NCI-H2107 treated with DMSO at 0.1 percent for 48 hours (cell line): ENCODE data around the gene MAGI2.
"Not testable (repeated sequence)": the region's sequence is repeated elsewhere in the genome, so short reads cannot be mapped to it uniquely, and the experiment has no call there.

ENCODE experiments used
- DNase-seq: peaks from one replicate; lab custom pipeline; 2025; ENCODE audit not compliant: unreplicated experiment; lab: John Stamatoyannopoulos, UW

The MAGI2 gene

DNA sequence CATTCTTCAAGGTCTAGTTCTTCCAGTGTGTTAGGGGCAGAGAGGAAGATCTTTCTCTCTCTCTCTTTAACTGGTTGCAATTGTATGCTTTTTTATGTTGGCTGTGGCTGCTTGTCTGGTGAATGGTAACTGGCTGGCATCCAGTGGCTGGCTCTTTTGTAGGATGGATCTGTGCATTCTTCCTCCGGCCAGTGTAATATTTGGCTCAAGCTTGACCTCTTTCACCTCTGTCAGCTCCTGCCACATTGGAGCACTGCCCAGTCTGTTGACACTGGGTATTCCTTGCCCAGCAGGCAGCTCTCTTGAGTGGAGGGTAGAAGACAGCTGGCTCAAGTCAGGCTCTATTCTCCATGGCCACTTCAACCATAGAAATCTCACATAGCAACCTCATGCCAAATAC lies 1126.6 kb downstream of the MAGI2 start:
- DNase-seq: no peak

DNA sequence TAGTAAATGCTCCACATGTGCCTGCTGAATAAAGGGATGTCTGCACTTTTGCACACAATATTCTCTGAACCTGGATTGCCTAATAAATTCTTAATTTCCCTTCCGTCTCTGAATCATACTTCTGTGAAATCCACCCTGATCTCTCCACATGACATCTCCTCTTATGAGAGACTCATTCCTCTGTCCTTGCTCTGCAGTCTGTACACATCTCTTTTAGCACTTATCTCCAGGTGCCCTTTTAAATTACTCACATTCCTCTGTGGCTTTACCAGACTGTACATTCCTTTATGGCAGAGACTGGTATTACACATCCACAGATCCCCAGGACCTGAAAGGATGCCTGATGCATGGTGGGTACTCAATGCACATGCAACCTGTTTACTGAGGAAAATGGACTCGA lies 1127.3 kb downstream of the MAGI2 start:
- no peak for DNase-seq

DNA sequence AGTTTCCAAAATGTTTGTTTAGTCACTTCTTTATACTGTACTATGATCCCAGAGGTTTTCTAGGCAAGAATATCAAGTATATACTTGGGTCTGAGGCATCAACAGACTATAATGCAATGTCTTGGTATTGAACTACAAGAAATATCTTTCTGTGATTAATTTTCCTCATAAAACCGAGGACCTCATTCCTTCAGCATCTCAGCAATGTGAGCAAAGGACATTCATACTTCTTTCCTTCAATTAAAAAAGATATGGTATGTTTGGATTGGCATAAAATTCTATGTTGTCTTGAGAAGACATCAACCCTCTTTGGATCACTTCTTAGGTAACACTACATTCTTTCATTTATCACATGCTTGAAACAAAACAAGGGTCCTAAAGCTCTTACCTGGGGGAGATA lies 1130.3 kb downstream of the MAGI2 start:
- no peak for DNase-seq

DNA sequence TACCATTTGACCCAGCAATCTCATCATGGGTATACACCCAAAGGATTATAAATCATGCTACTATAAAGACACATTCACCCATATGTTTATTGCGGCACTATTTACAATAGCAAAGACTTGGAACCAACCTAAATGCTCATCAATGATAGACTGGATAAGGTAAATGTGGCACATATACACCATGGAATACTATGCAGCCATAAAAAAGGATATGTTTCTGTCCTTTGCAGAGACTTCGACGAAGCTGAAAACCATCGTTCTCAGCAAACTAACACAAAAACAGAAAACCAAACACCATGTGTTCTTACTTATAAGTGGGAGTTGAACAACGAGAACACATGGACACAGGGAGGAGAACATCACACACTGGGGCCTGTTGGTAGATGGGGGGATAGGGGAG lies 1131.2 kb downstream of the MAGI2 start:
- not testable (repeated sequence) for DNase-seq

DNA sequence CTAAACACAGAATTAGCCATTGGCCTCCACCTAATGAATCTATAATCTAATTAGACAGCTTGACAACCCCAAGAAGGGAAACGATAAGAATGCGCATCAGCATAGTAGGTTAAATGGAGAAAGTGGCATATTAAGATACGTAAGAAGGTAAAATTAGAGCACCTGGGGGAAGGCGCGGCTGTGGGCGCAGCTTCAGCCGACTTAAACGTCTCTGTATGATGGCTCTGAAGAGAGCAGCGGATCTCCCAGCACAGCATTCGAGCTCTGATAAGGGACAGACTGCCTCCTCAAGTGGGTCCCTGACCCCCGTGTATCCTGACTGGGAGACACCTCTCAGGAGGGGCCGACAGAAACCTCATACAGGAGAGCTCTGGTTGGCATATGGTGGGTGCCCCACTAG lies 1136.1 kb downstream of the MAGI2 start:
- no peak for DNase-seq

DNA sequence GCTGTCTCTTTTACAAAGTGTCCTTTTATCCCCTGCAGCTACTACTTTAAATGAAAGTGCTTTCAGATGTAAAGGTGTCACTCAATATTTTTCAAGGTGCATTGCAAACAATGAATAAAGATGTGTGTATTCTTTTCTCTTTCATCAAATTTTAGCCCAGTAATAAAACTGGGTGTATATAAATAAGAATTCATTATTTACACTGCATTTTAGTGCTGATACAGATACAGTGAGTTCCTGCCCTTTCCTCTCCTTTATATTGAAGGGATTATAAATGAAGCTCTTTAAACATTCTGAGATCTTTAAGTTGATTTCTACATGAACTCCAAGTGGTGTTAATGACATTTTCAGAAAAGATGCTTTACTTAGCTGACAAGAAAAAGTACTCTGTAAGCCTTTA lies 1137.4 kb downstream of the MAGI2 start:
- no peak for DNase-seq

DNA sequence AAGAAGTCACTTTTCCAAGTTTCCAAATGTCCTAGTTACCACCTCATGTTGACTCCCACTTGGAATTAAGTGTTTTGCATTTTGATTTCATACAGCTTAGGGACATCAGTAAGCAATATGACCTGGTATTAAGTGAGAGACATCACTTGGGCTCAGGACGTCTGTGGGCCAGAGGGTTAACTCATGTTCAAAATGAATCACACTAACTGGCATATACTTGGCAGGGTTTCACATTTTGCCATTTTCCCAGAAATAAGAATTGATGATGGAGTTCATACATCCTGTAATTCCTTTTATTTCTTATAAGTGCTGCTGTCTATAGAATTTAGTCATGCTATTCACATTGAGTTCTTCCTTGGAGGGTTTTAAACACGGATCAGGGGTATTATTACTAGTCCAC lies 1138.3 kb downstream of the MAGI2 start:
- DNase-seq: no peak

DNA sequence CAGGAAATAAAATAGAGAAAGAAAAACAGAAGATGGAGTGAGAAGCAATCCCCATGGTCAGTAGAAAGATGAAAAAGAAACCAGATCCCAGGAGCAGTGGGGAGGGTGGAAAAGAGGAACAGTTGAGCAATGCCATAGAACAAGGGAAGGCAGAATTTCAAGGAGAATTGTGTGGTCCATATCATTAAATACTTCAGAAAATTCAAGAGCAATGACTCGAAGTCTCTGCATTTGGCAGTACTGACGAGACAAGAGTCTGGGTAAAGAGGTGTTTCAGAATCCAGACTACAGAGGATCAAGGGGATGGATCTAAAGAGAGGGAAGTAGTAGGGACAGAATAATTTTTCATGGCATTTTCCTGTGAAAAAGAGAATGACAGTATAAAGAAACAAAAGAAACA lies 1142.3 kb downstream of the MAGI2 start:
- no peak for DNase-seq

DNA sequence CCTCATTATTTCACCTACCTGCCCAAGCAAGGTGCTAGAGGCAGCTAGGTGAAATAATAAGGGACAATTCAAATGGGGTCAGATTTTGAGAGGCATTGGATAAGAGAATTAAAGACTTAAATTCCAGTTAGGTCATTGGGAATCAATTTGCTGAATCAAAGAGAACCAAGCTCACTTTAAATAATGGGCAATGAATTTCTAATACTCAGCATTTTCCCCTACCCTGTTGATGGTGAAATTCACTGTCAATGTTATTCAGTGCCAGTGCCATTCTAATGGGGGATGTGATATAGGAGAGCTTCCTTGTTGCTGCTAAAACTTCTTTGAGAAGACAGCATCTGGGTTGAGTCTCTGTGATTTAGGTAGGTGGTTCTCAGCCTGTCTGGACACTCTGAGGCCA lies 1145.6 kb downstream of the MAGI2 start:
- DNase-seq: no peak

DNA sequence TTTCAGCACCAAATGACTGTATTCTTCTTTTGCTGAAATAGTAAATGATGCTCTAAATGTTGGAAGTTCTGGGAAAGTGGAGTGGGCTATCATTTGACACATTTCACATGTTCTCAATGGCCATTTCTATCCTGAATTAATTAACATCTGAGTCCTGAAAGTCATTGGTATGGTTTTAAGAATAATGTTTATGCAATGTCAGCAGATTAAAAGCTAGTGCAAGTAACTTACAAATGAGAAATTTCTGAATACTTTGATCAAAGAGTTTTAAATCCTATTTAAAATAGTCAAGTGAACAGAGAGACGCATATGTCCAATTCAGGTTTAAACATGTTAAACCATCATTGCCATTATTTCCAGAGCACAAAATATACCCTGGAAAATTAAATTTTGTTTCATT lies 1146.8 kb downstream of the MAGI2 start:
- no peak for DNase-seq

DNA sequence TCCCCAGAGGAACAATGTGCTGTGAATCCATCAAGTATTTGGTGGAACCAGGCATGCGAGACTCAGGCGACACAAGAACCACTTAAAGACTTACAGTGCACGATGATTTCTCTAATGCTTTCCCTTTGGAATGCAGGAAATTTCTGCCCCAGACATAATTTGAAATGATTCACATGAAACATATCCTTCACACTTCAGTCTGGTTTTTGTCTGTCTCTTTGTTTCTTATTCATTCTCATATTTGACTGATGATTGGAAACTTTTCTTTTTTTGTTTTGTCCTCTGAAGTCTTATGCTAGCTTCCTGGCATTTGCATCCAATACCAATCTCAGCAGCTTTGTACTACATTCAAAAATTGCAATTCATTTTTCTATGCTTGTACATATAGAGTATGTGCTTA lies 1152.1 kb downstream of the MAGI2 start:
- DNase-seq: no peak

DNA sequence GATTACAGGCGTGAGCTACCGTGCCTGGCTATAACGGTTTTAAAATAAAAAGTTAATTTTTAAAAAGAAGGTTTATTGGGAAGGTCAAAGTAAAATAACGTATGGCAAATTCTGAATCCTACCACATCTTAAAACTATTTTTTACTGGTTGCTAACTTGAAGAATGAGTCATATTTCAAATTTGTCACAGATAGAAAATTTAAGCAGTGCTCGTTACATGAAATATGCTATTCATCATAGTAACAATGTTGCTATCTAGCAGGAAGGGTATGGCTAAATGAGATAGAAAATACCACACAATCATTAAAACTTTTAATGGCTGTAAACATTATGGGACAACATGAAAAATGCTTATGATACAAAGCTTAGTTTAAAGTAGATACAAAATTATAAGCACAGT lies 1154.4 kb downstream of the MAGI2 start:
- DNase-seq: no peak

DNA sequence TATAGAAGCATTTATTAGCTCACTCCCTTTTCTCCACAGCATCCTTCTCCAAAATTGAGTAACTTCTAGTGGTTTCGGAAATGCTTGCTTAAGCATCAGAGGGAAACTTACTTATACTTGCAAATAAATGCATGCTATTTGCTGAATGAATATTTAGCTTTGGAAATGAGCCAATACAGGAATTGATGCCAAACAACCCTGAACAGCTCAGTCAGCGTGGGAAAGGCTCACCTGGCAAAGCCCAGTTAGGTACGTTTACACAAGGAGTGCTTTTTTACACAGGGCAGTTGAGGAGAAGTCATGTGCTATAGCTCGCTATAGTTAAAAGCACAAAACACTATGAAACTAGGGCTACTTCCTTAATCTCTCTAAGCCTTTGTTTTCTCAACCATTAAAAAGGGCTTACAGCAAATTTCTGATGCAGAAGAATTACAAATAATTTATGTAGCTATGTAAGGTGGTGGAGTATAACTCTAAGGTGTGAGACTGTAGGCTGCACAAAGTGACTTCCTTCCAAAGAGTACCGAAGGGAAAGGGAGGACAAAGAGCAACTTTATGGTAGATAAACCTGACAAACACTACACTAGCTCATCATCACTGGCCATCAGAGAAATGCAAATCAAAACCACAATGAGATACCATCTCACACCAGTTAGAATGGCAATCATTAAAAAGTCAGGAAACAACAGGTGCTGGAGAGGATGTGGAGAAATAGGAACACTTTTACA lies 1156.7 kb downstream of the MAGI2 start:
- DNase-seq: no peak

DNA sequence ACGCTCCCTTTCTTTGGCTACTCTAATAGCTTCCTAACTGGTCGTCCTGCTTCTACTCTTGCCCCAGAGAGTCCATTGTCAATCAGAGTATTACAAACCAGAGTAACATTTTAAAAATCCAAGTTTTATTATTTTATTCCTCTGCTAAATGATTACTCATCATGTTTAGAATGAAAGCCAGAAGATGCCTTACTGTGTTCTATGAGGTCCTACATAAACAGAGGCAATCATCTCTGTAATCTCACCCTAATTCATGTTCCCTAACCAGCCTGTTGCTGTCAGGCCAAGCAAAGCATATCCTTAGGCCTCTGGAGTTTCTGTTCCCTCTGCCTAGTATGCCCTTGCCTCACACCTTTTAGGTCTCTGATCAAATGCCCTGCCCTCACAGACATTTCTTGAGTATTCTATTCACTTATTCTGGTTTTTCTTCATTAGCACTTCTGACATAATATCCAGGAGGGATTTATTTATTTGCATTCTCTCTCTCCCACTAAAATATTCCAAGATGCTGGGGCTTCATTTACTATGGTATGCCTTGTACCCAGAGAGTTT lies 1157.3 kb downstream of the MAGI2 start:
- no peak for DNase-seq

DNA sequence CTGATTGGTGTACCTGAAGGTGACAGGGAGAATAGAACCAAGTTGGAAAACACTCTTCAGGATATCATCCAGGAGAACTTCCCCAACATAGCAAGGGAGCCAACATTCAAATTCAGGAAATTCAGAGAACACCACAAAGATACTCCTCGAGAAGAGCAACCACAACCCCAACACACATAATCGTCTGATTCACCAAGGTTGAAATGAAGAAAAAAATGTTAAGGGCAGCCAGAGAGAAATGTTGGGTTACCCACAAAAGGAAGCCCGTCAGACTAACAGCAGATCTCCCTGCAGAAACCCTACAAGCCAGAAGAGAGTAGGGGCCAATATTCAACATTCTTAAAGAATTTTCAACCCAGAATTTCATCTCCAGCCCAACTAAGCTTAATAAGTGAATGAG lies 1164.0 kb downstream of the MAGI2 start:
- not testable (repeated sequence) for DNase-seq

DNA sequence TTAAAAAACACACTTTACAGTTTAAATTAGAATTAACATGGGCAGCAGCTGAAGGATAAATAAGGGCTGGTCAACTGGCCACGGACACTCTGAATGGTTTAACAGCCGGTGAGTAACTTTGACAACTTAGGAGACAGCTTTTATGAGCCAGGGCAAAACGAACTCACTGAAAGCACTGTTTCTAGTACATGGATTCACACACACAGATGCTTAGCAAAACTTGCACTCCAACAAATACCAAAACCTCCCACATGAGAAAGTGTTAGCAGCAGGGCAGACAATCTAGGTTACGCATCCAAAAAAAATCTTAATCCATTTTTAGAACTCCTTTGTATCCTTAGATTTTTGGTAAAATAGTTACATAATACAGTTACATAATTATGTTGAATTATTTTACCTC lies 1168.5 kb downstream of the MAGI2 start:
- no peak for DNase-seq

DNA sequence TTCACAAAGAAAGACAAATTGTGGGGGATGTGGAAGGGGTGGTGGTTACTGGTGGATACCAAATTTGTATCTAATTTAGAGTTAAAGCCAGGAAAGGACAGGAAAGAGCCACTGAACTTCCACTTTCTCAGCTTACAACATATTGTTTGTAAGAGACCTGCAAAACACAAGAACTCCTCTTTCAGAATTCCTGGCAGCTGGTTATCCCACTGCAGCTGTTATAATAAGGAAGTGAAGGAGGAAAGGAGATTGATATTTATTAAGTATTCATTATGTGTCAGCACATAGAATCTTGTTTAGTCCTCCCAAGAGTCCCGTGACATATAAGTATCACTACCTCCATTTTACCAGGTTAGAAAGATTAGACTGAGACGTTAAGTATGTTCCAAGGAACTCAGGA lies 1173.2 kb downstream of the MAGI2 start:
- DNase-seq: no peak

DNA sequence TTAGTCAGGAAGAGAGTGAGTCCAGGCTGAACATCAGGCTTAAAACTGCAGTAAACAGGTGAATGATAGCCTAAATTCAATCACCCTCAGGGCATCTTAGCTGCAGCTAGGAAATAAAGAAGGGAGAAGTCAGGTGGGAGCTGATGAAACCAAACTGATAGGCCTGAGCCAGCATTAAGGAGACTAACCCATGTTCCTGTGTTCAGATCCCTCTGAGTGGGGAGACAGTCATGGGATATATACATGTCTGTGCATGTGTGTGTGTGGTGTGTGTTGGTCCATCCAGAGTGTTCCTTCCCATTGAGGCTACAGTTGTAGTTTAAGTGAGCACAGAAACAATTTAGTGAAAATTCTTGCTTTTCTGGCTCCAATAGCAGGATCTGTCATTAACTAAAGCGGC lies 1174.0 kb downstream of the MAGI2 start:
- no peak for DNase-seq

DNA sequence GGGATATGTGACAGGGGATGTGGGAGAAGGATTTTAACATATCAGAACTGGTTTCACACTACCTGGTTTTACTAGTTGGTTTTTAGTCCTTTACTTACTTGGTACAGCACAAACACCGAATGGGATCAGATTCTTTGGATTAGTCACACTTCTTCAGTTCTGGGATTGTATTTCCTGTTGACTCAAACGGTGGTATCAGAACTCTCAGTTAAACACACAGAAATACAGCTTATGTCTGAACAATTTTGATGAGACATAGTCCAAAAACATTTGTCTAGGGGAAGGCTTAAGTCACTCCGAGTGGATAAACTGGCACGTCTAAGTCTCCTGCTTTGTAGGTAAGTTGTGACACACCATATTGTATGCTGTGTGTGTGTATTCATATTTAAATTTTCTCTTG lies 1174.4 kb downstream of the MAGI2 start:
- DNase-seq: no peak

DNA sequence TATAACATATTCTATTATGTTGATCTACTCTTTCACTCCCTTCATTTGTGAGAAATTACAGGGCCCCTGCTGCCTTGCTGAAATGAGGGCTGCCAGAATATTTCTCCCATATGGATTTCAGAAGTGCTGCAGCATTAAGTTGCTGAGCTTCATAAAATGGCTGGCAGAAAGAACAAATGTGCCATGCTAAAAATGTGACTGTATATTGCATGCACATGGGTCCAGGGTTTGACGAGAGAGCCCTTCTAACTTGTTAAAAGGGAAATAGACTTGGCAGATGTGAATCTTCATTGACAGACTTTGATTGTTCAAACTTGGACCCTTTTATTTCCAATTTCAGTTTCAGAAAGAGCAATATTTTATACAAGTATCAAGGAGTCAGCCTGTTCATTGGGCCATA lies 1186.3 kb downstream of the MAGI2 start:
- DNase-seq: no peak

DNA sequence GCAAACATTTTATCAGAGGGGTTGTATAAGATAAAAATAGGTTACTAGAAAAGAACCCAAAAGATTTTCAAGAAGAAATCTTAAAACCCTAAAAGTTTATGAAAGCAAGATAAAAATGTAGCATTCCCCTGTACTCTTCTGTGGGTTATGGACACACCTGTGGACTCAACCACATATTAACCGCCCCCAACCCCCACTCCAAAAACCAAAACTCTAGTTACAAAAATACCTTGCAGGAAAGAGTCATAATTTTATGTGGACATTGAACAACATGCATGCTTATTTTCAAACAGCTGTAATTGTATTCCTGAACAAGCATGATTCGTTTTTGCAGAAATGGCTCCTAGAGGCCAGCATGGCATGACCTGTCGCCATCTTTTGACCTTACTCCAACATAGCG lies 1188.0 kb downstream of the MAGI2 start:
- no peak for DNase-seq

DNA sequence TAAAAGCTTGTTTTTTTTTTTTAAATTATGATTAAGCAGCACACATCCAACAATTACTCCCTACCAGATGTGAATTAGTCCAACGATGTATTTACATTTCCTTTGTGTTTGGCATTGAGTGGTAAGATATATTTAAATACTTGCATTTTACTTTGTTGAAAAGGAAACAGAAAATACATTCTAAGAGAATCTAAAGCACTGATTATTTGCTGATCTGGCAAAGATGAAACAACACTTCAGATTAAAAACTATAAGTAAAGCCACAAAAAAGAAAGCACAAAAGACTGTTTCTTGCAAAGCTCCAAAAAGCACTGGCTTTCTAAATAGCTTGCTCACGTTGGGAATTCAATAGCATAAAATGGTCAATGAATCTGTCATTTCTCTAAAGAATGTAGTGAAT lies 1188.4 kb downstream of the MAGI2 start:
- no peak for DNase-seq

DNA sequence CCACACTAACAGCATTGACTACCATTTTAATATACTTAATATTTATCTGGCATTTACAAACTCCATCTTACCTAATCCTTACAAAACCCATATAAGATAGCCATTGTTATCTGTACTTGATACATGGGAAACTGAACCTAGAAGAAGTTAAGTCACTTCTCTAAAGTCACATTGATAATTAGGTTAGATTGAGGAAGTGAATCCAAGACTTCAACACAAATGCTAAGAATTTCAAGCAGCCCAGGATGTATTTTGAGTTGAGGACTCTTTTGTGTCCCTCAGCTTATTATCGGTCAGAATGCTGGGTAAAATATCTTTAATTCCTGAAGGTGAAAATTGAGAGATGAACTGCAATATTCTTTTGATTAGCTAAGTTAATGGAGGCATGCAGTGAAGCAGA lies 1189.4 kb downstream of the MAGI2 start:
- no peak for DNase-seq
